ENCODE results near the gene DXO. TPM values are rescaled to one million over a fixed set of nuclear protein-coding genes. Genes with fewer than 3 reads are reported as not detected.

DXO gene
- total and polyA plus RNA-seq, 4 donors, result 4.5 to 11.0 (median 9.3) TPM

Small RNAs within 50 kb of the gene (small RNA-seq; reads per million reads assigned to genes)
- gene AL645922.1, result not detected

Other genes starting within 250 kb of the DXO start
Only the 30 nearest of the 33 such genes appear.
- gene MSH5, start 232.1 kb downstream of the DXO start, total RNA-seq, result 1 to 10 TPM; 5.9 to 6.4 TPM
- gene MSH5, start 232.1 kb downstream of the DXO start, polyA plus RNA-seq, result 1 to 10 TPM; 1.2 to 2.2 TPM
- gene SAPCD1, start 209.5 kb downstream of the DXO start, total RNA-seq, result 1 to 10 TPM in 1 of 2 donors, under 1 TPM in 1; 0.59 to 2.6 TPM
- under 1 TPM in 1 of 2 donors, not detected in 1; 0.68 TPM for gene SAPCD1, start 209.5 kb downstream of the DXO start, polyA plus RNA-seq
- gene VWA7, start 194.8 kb downstream of the DXO start, total RNA-seq, result 1 to 10 TPM in 1 of 2 donors, under 1 TPM in 1; 0.17 to 2.0 TPM
- 1 to 10 TPM in 1 of 2 donors, under 1 TPM in 1; 0.81 to 1.0 TPM for gene VWA7, start 194.8 kb downstream of the DXO start, polyA plus RNA-seq
- 10 to 100 TPM; 32.4 to 44.7 TPM for gene VARS1, start 176.4 kb downstream of the DXO start, total RNA-seq
- 10 to 100 TPM; 17.9 to 32.5 TPM for gene VARS1, start 176.4 kb downstream of the DXO start, polyA plus RNA-seq
- 10 to 100 TPM in 1 of 2 donors, 1 to 10 TPM in 1; 7.3 to 18.7 TPM for gene LSM2, start 165.2 kb downstream of the DXO start, total RNA-seq
- gene LSM2, start 165.2 kb downstream of the DXO start, polyA plus RNA-seq, result 10 to 100 TPM; 14.5 to 16.4 TPM
- under 1 TPM; 0.67 to 0.79 TPM for gene HSPA1L, start 156.9 kb downstream of the DXO start, total RNA-seq
- under 1 TPM; 0.27 to 0.28 TPM for gene HSPA1L, start 156.9 kb downstream of the DXO start, polyA plus RNA-seq
- 100 to 1,000 TPM in 1 of 2 donors, 10 to 100 TPM in 1; 98.5 to 120 TPM for gene HSPA1A, start 156.6 kb downstream of the DXO start, total RNA-seq
- gene HSPA1A, start 156.6 kb downstream of the DXO start, polyA plus RNA-seq, result 10 to 100 TPM; 28.8 to 56.6 TPM
- 100 to 1,000 TPM in 1 of 2 donors, 10 to 100 TPM in 1; 57.2 to 165 TPM for gene HSPA1B, start 144.4 kb downstream of the DXO start, total RNA-seq
- gene HSPA1B, start 144.4 kb downstream of the DXO start, polyA plus RNA-seq, result 10 to 100 TPM in 1 of 2 donors, 1 to 10 TPM in 1; 9.5 to 30.6 TPM
- 10 to 100 TPM; 34.4 to 42.4 TPM for gene NEU1, start 109.3 kb downstream of the DXO start, total RNA-seq
- 10 to 100 TPM; 27.6 to 35.1 TPM for gene NEU1, start 109.3 kb downstream of the DXO start, polyA plus RNA-seq
- gene SLC44A4, start 93.1 kb downstream of the DXO start, total RNA-seq, result 1 to 10 TPM in 1 of 2 donors, under 1 TPM in 1; 0.17 to 2.4 TPM
- gene SLC44A4, start 93.1 kb downstream of the DXO start, polyA plus RNA-seq, result under 1 TPM in 1 of 2 donors, not detected in 1; 0.13 TPM
- 10 to 100 TPM; 10.7 to 21.4 TPM for gene EHMT2, start 74.4 kb downstream of the DXO start, total RNA-seq
- 10 to 100 TPM in 1 of 2 donors, 1 to 10 TPM in 1; 7.9 to 10.5 TPM for gene EHMT2, start 74.4 kb downstream of the DXO start, polyA plus RNA-seq
- gene ZBTB12, start 70.1 kb downstream of the DXO start, total RNA-seq, result 1 to 10 TPM in 1 of 2 donors, under 1 TPM in 1; 0.25 to 2.3 TPM
- gene ZBTB12, start 70.1 kb downstream of the DXO start, polyA plus RNA-seq, result under 1 TPM in 1 of 2 donors, not detected in 1; 0.83 TPM
- gene C2, start 44.4 kb downstream of the DXO start, total RNA-seq, result 100 to 1,000 TPM; 212 to 354 TPM
- gene C2, start 44.4 kb downstream of the DXO start, polyA plus RNA-seq, result 100 to 1,000 TPM; 441 to 522 TPM
- 1,000 to 10,000 TPM; 2,016 to 3,272 TPM for gene CFB, start 26.0 kb downstream of the DXO start, total RNA-seq
- 1,000 to 10,000 TPM; 3,136 to 3,144 TPM for gene CFB, start 26.0 kb downstream of the DXO start, polyA plus RNA-seq
- gene NELFE, start 13.2 kb downstream of the DXO start, total RNA-seq, result 10 to 100 TPM; 11.1 to 21.8 TPM
- gene NELFE, start 13.2 kb downstream of the DXO start, polyA plus RNA-seq, result 10 to 100 TPM; 11.9 to 14.2 TPM
- gene SKIC2, start 13.0 kb downstream of the DXO start, total RNA-seq, result 10 to 100 TPM; 34.7 to 57.6 TPM
- 10 to 100 TPM; 26.7 to 34.3 TPM for gene SKIC2, start 13.0 kb downstream of the DXO start, polyA plus RNA-seq
- gene C4A, start 9.9 kb upstream of the DXO start, total RNA-seq, result 1,000 to 10,000 TPM in 1 of 2 donors, 100 to 1,000 TPM in 1; 410 to 1,584 TPM
- 1,000 to 10,000 TPM; 1,485 to 2,903 TPM for gene C4A, start 9.9 kb upstream of the DXO start, polyA plus RNA-seq
- 1,000 to 10,000 TPM in 1 of 2 donors, 100 to 1,000 TPM in 1; 666 to 1,114 TPM for gene C4B, start 42.7 kb upstream of the DXO start, total RNA-seq
- gene C4B, start 42.7 kb upstream of the DXO start, polyA plus RNA-seq, result 1,000 to 10,000 TPM; 1,699 to 3,560 TPM
- gene CYP21A2, start 66.3 kb upstream of the DXO start, total RNA-seq, result 10 to 100 TPM in 1 of 2 donors, 1 to 10 TPM in 1; 1.7 to 29.6 TPM
- 10 to 100 TPM in 1 of 2 donors, 1 to 10 TPM in 1; 6.9 to 29.7 TPM for gene CYP21A2, start 66.3 kb upstream of the DXO start, polyA plus RNA-seq
- 10 to 100 TPM in 1 of 2 donors, 1 to 10 TPM in 1; 6.8 to 17.1 TPM for gene TNXB, start 137.2 kb upstream of the DXO start, total RNA-seq
- 1 to 10 TPM; 3.0 to 4.4 TPM for gene TNXB, start 137.2 kb upstream of the DXO start, polyA plus RNA-seq
- gene ATF6B, start 156.1 kb upstream of the DXO start, total RNA-seq, result 10 to 100 TPM; 13.6 to 13.9 TPM
- gene ATF6B, start 156.1 kb upstream of the DXO start, polyA plus RNA-seq, result 10 to 100 TPM; 17.1 to 24.8 TPM
- gene FKBPL, start 158.2 kb upstream of the DXO start, total RNA-seq, result 1 to 10 TPM; 2.3 to 5.7 TPM
- gene FKBPL, start 158.2 kb upstream of the DXO start, polyA plus RNA-seq, result 1 to 10 TPM; 2.8 to 3.3 TPM
- gene PRRT1, start 179.8 kb upstream of the DXO start, total RNA-seq, result under 1 TPM in 1 of 2 donors, not detected in 1; 0.08 TPM
- gene PRRT1, start 179.8 kb upstream of the DXO start, polyA plus RNA-seq, result under 1 TPM; 0.19 to 0.24 TPM
- 10 to 100 TPM; 22.3 to 47.4 TPM for gene PPT2, start 182.0 kb upstream of the DXO start, total RNA-seq
- 1 to 10 TPM; 7.6 to 7.8 TPM for gene PPT2, start 182.0 kb upstream of the DXO start, polyA plus RNA-seq
- gene EGFL8, start 192.5 kb upstream of the DXO start, total RNA-seq, result 1 to 10 TPM; 1.8 to 8.2 TPM
- 1 to 10 TPM; 1.9 TPM for gene EGFL8, start 192.5 kb upstream of the DXO start, polyA plus RNA-seq
- gene AGPAT1, start 203.9 kb upstream of the DXO start, total RNA-seq, result 10 to 100 TPM; 10.4 to 14.7 TPM
- gene AGPAT1, start 203.9 kb upstream of the DXO start, polyA plus RNA-seq, result 10 to 100 TPM; 20.3 to 45.1 TPM
- gene RNF5, start 206.3 kb upstream of the DXO start, total RNA-seq, result 10 to 100 TPM; 51.5 to 56.1 TPM
- gene RNF5, start 206.3 kb upstream of the DXO start, polyA plus RNA-seq, result 10 to 100 TPM; 65.9 to 85.9 TPM
- under 1 TPM; 0.47 to 0.92 TPM for gene AGER, start 212.1 kb upstream of the DXO start, total RNA-seq
- under 1 TPM; 0.75 to 0.91 TPM for gene AGER, start 212.1 kb upstream of the DXO start, polyA plus RNA-seq
- 10 to 100 TPM; 21.3 to 52.5 TPM for gene PBX2, start 218.1 kb upstream of the DXO start, total RNA-seq
- gene PBX2, start 218.1 kb upstream of the DXO start, polyA plus RNA-seq, result 10 to 100 TPM in 1 of 2 donors, 1 to 10 TPM in 1; 1.5 to 16.0 TPM
- gene GPSM3, start 220.5 kb upstream of the DXO start, total RNA-seq, result 1 to 10 TPM; 2.3 to 6.6 TPM
- 1 to 10 TPM; 6.0 to 8.0 TPM for gene GPSM3, start 220.5 kb upstream of the DXO start, polyA plus RNA-seq